Brain microvascular endothelial cell (primary cell): ENCODE data around the gene LRRK1.

Source experiments
- DNase-seq: peaks from one replicate; pipeline ENCODE4 v3.0.0-alpha.2; 2020
- H3K27ac ChIP-seq: fragments of 250-450 bp; sonication (Bioruptor Pico); 2 replicates; pipeline ENCODE4 v1.5.1; 2020; ENCODE audit warnings: mild to moderate bottlenecking, moderate library complexity
- H3K27me3 ChIP-seq: fragments of 250-450 bp; sonication (Bioruptor Pico); replicated peaks from 2 replicates; pipeline ENCODE4 v1.5.1; 2020; ENCODE audit warnings: mild to moderate bottlenecking
- H3K36me3 ChIP-seq: fragments of 250-450 bp; sonication (Bioruptor Pico); replicated peaks from 2 replicates; pipeline ENCODE4 v1.5.1; 2020; ENCODE audit warnings: mild to moderate bottlenecking
- H3K4me3 ChIP-seq: 2 replicates; pipeline ENCODE4 v1.5.1; 2011; ENCODE audit warnings: low read depth, mild to moderate bottlenecking, control low read depth, low read length, moderate library complexity
- CTCF ChIP-seq: IDR thresholded peaks from 2 replicates; pipeline ENCODE4 v1.5.1; 2011; ENCODE audit warnings: low read depth, mild to moderate bottlenecking, moderate library complexity, low read length, control low read depth, inconsistent platforms; ENCODE audit errors: missing control alignments
- in situ Hi-C: cut with HindIII; loops from 2 replicates; pipeline ENCODE4 v1.10.0; 2017; ENCODE audit warnings: low sequenced_read_pairs, low pct_ligation_motif_present

The LRRK1 gene

GRCh38 chr15:101063212-101063611 lies 144.1 kb downstream of the LRRK1 start:
- no peak for DNase-seq
- in situ Hi-C loops: no loop called here
- no peaks in the 10 kb centered on the region for H3K36me3 ChIP-seq
- TF ChIP-seq CTCF: no peak
- H3K27me3 ChIP-seq: no peaks in the 10 kb centered on the region
- H3K4me3 ChIP-seq: no peak overlapping the region
- H3K27ac ChIP-seq: no peak overlapping the region

- H3K36me3 ChIP-seq: no peaks in the 10 kb centered on the region
- no peaks in the 10 kb centered on the region for H3K27me3 ChIP-seq
- H3K27ac ChIP-seq: no peak overlapping the region
- peak; percentile 33 for TF ChIP-seq CTCF
- peak; percentile 5 for DNase-seq
- no peak overlapping the region for H3K4me3 ChIP-seq
- in situ Hi-C loops: no loop called here
These were observed 145.0 kb downstream of the LRRK1 start for GRCh38 chr15:101063891-101064794.

- in situ Hi-C loops: no loop called here
- Histone ChIP-seq H3K27ac (no peak overlapping the region), H3K4me3 (no peak overlapping the region), H3K36me3 (no peaks in the 10 kb centered on the region), H3K27me3 (no peaks in the 10 kb centered on the region)
- TF ChIP-seq CTCF: no peak
- DNase-seq: no peak
These were observed 145.8 kb downstream of the LRRK1 start for GRCh38 chr15:101064795-101065569.

- DNase-seq: no peak
- Histone ChIP-seq H3K27ac (no peak overlapping the region), H3K36me3 (no peaks in the 10 kb centered on the region), H3K27me3 (no peaks in the 10 kb centered on the region), H3K4me3 (no peak overlapping the region)
- in situ Hi-C loops: no loop called here
- TF ChIP-seq CTCF: no peak
These were observed 146.5 kb downstream of the LRRK1 start for GRCh38 chr15:101065570-101066221.

GRCh38 chr15:101066501-101067408 lies 147.6 kb downstream of the LRRK1 start:
- Histone ChIP-seq H3K36me3 (no peaks in the 10 kb centered on the region), H3K27ac (no peak overlapping the region), H3K27me3 (no peaks in the 10 kb centered on the region), H3K4me3 (no peak overlapping the region)
- TF ChIP-seq CTCF: no peak
- in situ Hi-C loops: no loop called here
- no peak for DNase-seq
